Left ventricle myocardium inferior (tissue), 1 donor: ENCODE measurements around the gene KRT8. TPM values are rescaled to one million over a fixed set of nuclear protein-coding genes. Genes with fewer than 3 reads are reported as not detected.
"Not testable (repeated sequence)": the region's sequence is repeated elsewhere in the genome, so short reads cannot be mapped to it uniquely, and the experiment has no call there.

Source experiments
- DNase-seq: peaks from one replicate; pipeline ENCODE4 v3.0.0-alpha.2; 2020
- H3K27ac ChIP-seq: fragments of 200-600 bp; replicated peaks from 2 replicates; pipeline ENCODE4 v1.8.0; 2021
- H3K27me3 ChIP-seq: fragments of 200-600 bp; 2 replicates; pipeline ENCODE4 v1.8.0; 2021; ENCODE audit warnings: low read depth
- H3K36me3 ChIP-seq: fragments of 200-600 bp; 2 replicates; pipeline ENCODE4 v1.8.0; 2021
- H3K4me1 ChIP-seq: fragments of 200-600 bp; 2 replicates; pipeline ENCODE4 v1.8.0; 2021
- H3K4me3 ChIP-seq: fragments of 200-600 bp; 2 replicates; pipeline ENCODE4 v1.8.0; 2021; ENCODE audit warnings: mild to moderate bottlenecking, moderate library complexity
- H3K9me3 ChIP-seq: fragments of 200-600 bp; replicated peaks from 2 replicates; pipeline ENCODE4 v1.8.0; 2021
- intact Hi-C: fragments of 100-400 bp; cut with micrococcal nuclease; formaldehyde crosslinking; loops from one replicate; pipeline ENCODE4 v1.11.0; 2022
- total RNA-seq: library from RNA; stranded (reverse); fragmentation: NEBNext Ultra II Directional; extraction: Animal tissue kit (Norgen Biotek cat#: 25700); gene quantifications from one replicate; pipeline ENCODE4 v1.2.1, GENCODE V29; 2021
- TF ChIP-seq, protein P1 (sequence below): fragments of 200-600 bp; IDR thresholded peaks from 2 replicates; pipeline ENCODE4 v1.8.0; 2021; ENCODE audit warnings: antibody characterized with exemption, mild to moderate bottlenecking, borderline replicate concordance
- donor health status: DM: no; HTN: yes; CAD: no; lungs with severe emphysema.

The KRT8 gene
- total RNA-seq, 1 donor from 2014 or later, result 63.4 TPM

DNA sequence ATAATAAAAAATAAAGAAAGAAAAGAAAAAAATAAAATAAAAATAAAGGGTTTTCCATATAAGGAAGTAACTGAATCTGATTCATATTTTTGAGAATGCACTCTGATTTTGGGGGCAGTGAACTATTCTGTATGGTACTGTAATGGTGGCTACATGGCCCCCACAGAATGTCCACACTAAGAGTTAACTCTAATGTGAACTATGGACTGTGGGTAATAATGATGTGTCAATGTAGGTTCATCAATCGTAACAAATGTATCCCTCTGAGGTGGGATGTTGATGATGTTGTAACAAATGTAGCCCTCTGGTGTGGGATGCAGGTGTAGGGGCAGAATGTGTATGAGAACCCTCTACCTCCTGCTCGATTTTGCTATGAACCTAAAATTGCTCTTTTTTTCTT is 13.8 kb downstream of the KRT8 start:
- Histone ChIP-seq H3K4me1 (peaks cover 4% of the 10 kb centered on the region), H3K27me3 (peaks cover 18% of the 10 kb centered on the region), H3K27ac (no peak overlapping the region), H3K9me3 (no peaks in the 10 kb centered on the region), H3K4me3 (no peak overlapping the region), H3K36me3 (no peaks in the 10 kb centered on the region)
- TF ChIP-seq, protein P1, sequence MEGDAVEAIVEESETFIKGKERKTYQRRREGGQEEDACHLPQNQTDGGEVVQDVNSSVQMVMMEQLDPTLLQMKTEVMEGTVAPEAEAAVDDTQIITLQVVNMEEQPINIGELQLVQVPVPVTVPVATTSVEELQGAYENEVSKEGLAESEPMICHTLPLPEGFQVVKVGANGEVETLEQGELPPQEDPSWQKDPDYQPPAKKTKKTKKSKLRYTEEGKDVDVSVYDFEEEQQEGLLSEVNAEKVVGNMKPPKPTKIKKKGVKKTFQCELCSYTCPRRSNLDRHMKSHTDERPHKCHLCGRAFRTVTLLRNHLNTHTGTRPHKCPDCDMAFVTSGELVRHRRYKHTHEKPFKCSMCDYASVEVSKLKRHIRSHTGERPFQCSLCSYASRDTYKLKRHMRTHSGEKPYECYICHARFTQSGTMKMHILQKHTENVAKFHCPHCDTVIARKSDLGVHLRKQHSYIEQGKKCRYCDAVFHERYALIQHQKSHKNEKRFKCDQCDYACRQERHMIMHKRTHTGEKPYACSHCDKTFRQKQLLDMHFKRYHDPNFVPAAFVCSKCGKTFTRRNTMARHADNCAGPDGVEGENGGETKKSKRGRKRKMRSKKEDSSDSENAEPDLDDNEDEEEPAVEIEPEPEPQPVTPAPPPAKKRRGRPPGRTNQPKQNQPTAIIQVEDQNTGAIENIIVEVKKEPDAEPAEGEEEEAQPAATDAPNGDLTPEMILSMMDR, result no peak
- intact Hi-C loops, result no loop called here
- no peak for DNase-seq

DNA sequence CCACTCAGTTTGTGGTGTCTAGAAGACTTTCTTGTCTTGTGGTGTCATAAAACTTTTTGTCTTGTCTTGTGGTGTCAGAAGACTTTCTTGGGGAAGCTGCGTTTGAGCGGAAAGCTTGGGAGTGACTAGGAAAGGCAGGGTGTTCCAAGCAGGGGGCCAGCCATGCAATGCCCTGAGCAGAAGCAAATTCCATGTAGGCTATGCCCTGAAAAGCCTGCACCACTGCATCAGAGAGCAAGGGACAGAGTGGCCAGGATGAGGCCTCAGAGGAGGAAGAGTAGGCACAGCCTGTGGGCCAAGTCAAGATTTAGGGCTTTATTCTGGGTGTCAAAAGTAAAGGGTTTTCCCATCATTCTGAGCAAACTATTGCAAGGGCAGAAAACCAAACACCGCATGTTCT is 14.5 kb downstream of the KRT8 start:
- Histone ChIP-seq H3K27ac (no peak overlapping the region), H3K4me1 (peaks cover 3% of the 10 kb centered on the region), H3K4me3 (no peak overlapping the region), H3K36me3 (no peaks in the 10 kb centered on the region), H3K27me3 (peaks cover 18% of the 10 kb centered on the region), H3K9me3 (no peaks in the 10 kb centered on the region)
- no peak for DNase-seq
- TF ChIP-seq, protein P1, result no peak
- intact Hi-C loops, result no loop called here

DNA sequence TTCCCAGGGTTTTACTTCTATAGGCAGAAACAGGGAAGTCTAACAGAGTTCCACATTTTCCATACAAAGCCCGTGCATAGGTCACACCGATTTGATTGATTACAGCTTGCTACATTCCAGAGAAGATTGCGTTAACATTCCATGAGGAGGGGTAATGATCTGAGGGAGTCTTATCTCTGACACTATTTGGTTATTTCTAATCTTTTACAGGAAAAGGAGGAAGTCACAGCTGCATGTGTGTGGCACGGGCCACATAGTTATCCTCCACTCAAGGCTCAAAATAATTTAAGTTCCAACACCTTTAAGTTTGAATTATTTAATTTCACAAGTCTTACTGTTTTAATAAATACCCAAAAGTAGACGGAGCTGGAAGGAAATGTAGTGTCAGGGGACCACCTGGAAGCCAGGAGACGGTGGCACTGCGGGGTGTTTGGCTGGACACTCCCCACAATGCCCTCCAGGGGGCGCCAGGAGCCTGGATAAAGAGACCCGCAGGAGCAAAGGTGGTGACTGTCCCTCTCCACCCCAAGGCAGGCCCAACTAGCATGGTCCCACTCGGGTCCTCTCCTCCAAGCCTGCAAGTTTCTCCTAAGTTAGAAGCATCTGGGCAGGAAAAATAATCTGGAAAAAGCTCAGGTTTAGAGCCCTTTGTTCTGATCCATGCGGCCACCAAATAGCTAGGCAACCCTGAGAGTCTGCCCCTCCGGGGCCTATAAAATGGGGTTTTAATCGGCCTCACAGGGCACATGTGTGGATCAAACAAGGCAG is 20.2 kb downstream of the KRT8 start:
- Histone ChIP-seq H3K4me1 (peaks cover 6% of the 10 kb centered on the region), H3K27me3 (peaks cover 23% of the 10 kb centered on the region), H3K4me3 (no peak overlapping the region), H3K27ac (no peak overlapping the region), H3K36me3 (no peaks in the 10 kb centered on the region), H3K9me3 (no peaks in the 10 kb centered on the region)
- peak; percentile 78 for DNase-seq
- TF ChIP-seq, protein P1, result peak; percentile 97
- intact Hi-C loops, result loop anchor here (2.0 to 10.0 kb wide), 2 partner anchors 96 to 300 kb away; no protein-coding TSS in a partner anchor

DNA sequence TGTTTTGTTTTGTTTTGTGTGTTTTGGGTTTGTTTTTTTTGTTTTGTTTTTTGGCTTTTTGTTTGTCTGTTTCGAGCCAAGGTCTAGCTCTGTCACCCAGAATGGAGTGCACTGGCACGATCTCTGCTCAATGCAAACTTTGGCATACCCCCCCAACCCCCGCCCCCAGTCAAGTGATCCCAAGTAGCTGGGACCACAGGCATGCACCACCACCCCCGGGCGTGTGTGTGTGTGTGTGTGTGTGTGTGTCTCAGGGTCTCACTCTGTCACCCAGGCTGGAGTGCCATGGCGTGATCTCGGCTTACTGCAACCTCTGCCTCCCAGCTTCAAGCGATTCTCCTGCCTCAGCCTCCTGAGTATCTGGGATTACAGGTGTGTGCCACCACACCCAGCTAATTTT is 24.4 kb downstream of the KRT8 start:
- H3K36me3 ChIP-seq, DNase-seq, H3K27ac ChIP-seq, H3K4me3 ChIP-seq, H3K9me3 ChIP-seq: not testable (repeated sequence)
- Histone ChIP-seq H3K4me1 (peaks cover 17% of the 10 kb centered on the region), H3K27me3 (peaks cover 23% of the 10 kb centered on the region)
- intact Hi-C loops, result loop anchor here (10.0 kb wide), 1 partner anchor 296 kb away; no protein-coding TSS in a partner anchor

DNA sequence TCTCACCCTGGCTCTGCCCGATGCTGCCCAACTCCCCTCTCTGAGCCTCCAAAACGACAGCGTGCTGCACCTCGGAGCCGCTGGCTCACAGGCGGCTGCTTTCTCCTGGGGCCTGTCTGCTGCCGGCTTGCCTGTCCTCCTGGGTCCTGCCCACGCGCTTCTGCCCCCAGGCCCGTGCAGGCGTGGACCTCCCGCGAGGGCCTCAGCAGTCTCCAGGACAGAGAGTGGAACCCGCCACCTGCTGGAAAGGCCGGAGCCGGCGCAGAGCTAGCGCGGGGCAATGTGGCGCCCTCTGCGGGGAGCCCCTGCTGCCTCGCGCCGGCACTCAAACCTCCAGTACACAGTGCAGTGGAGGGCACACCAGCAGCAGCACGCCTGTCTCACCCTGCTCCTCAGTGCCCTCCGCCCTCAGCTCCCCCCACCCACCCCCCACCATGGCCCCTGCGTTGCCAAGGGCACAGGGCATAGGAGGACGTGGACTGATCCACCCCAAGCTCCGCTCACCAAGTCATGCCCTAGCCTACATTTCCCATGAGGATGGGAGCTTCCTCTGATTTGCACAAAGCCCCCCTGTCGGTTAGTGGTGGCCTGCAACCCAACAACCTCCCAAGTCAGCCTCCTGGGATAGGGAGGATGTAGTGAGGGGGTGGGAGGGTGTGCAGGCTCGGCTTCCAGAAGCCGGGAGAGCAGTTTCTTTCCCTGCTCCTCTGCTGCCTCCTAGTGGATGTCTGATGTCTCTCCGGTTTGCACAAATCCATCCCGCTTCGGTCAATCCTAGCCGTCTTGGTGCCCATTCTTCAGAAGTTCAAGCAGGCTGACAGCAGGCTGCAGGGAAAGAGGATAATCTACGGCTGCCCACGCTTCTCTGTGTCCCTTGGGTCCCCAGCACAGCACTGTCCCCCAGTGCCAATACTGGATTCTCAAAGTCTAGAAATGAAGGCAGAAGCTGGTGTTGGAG is 25.2 kb downstream of the KRT8 start:
- no peaks in the 10 kb centered on the region for H3K36me3 ChIP-seq
- peak overlapping the region; percentile 54 for H3K4me3 ChIP-seq
- TF ChIP-seq, protein P1, result peak; percentile 71
- peaks cover 23% of the 10 kb centered on the region for H3K27me3 ChIP-seq
- peaks cover 21% of the 10 kb centered on the region for H3K4me1 ChIP-seq
- intact Hi-C loops, result loop anchor here (10.0 kb wide), 1 partner anchor 295 kb away; no protein-coding TSS in a partner anchor
- H3K27ac ChIP-seq, result peak overlapping the region; percentile 33
- H3K9me3 ChIP-seq, result no peaks in the 10 kb centered on the region
- peak; percentile 68 for DNase-seq
